ENCODE measurements around the gene KNCN. TPM values are rescaled to one million over a fixed set of nuclear protein-coding genes. Genes with fewer than 3 reads are reported as not detected.

The KNCN gene
- total RNA-seq, 1 donor from 2014 or later, result not detected

DNA sequence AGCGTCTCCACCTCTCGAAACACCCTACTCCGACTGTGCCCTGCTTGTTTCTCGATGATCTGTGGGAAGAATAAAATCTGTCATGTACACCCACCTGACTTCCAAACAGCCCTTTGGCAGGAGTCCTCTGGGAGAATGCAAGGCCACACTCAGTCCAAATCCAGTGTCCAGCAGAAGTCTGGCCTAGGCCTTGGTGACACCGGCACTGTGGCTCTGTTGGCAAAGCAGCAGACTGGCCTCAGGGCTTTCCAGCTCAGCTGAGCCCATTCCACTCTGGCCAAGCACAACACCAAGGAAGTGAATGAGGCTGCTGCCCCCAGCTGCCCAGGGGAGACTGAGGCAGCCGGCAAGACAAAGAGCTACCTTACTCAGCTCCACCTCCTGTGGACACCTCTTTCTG lies 25.1 kb upstream of the KNCN start:
- Histone ChIP-seq H3K27me3 (ENCODE audit: low read depth) (no peaks in the 10 kb centered on the region), H3K4me3 (no peak overlapping the region), H3K9me3 (no peaks in the 10 kb centered on the region), H3K36me3 (peaks cover 90% of the 10 kb centered on the region), H3K4me1 (peaks cover 24% of the 10 kb centered on the region), H3K27ac (no peak overlapping the region)
- no peak for ATAC-seq
- intact Hi-C loops (cut with DNase I), result no loop called here
- DNase-seq, result no peak
- TF ChIP-seq CTCF (IDR thresholded peaks at IDR 0.05), result no peak

DNA sequence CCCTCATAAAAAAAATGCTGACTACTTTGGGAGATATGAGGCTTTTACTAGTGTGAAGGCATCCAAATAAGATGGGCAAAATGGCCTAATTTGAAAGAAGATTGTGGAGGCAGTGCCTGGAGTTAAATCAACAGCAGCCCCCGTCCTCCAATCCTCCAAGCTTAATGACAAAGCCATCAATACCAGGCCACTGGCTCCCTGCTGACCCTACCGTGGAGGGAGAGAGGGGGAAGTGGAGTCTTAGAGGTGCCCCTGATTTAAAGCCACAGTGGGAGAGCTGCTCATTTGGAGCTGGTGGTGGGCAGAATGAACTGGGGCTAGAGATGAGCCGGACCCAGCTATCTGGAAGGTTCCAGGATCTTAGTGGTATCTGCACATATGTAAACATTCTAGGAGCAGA lies 24.3 kb upstream of the KNCN start:
- no peaks in the 10 kb centered on the region for H3K27me3 ChIP-seq (ENCODE audit: low read depth)
- H3K4me3 ChIP-seq, result no peak overlapping the region
- H3K36me3 ChIP-seq, result peaks cover 93% of the 10 kb centered on the region
- no peaks in the 10 kb centered on the region for H3K9me3 ChIP-seq
- DNase-seq (no peak), ATAC-seq (no peak)
- no peak overlapping the region for H3K27ac ChIP-seq
- no peak for TF ChIP-seq CTCF (IDR thresholded peaks at IDR 0.05)
- intact Hi-C loops (cut with DNase I), result no loop called here
- peaks cover 18% of the 10 kb centered on the region for H3K4me1 ChIP-seq

- Histone ChIP-seq H3K9me3 (no peaks in the 10 kb centered on the region), H3K4me3 (no peak overlapping the region), H3K4me1 (peaks cover 13% of the 10 kb centered on the region), H3K27ac (no peak overlapping the region), H3K27me3 (ENCODE audit: low read depth) (no peaks in the 10 kb centered on the region), H3K36me3 (peaks cover 93% of the 10 kb centered on the region)
- DNase-seq (no peak), ATAC-seq (no peak)
- no peak for TF ChIP-seq CTCF (IDR thresholded peaks at IDR 0.05)
- intact Hi-C loops (cut with DNase I), result no loop called here
Observed at GRCh38 chr1:46575300-46575699, 23.9 kb upstream of the KNCN start.

- Histone ChIP-seq H3K4me3 (no peak overlapping the region), H3K36me3 (peaks cover 93% of the 10 kb centered on the region), H3K27ac (no peak overlapping the region), H3K4me1 (no peaks in the 10 kb centered on the region), H3K27me3 (ENCODE audit: low read depth) (no peaks in the 10 kb centered on the region), H3K9me3 (no peaks in the 10 kb centered on the region)
- no peak for DNase-seq
- TF ChIP-seq CTCF (IDR thresholded peaks at IDR 0.05), result no peak
- intact Hi-C loops (cut with DNase I), result no loop called here
- peak in 1 of 2 donors; percentile 12 for ATAC-seq
Observed at GRCh38 chr1:46571691-46572225, 20.3 kb upstream of the KNCN start.

GRCh38 chr1:46569884-46570725 lies 18.7 kb upstream of the KNCN start:
- no peak overlapping the region for H3K4me3 ChIP-seq
- H3K27ac ChIP-seq, result no peak overlapping the region

More at GRCh38 chr1:46569884-46570725, 18.7 kb upstream of the KNCN start:
- intact Hi-C loops (cut with DNase I), result no loop called here
- H3K36me3 ChIP-seq, result peaks cover 90% of the 10 kb centered on the region
- no peak for ATAC-seq
- no peaks in the 10 kb centered on the region for H3K4me1 ChIP-seq
- no peaks in the 10 kb centered on the region for H3K27me3 ChIP-seq (ENCODE audit: low read depth)
- TF ChIP-seq CTCF (IDR thresholded peaks at IDR 0.05), result no peak
- DNase-seq, result no peak
- H3K9me3 ChIP-seq, result no peaks in the 10 kb centered on the region

Measured in lower lobe of right lung (tissue), 2 donors.